Posterior vena cava (tissue), 2 donors: ENCODE measurements around the gene CBX6. TPM values are rescaled to one million over a fixed set of nuclear protein-coding genes. Genes with fewer than 3 reads are reported as not detected.

Experiments used
- DNase-seq: peaks from one replicate; pipeline ENCODE4 v3.0.0-alpha.2; 2020; ENCODE audit warnings: low spot score
- intact Hi-C, 2 donors: fragments of 100-400 bp; cut with DNase I; formaldehyde crosslinking; loops; one replicate each; pipeline versions ENCODE4 v1.14.1 to v1.14.2; 2022 to 2023
- total RNA-seq, 2 donors: library from RNA; stranded (reverse); fragmentation: NEBNext Ultra II Directional; extraction: Animal tissue kit (Norgen Biotek cat#: 25700); gene quantifications; one replicate each; pipeline ENCODE4 v1.2.1, GENCODE V29; 2021
- donor health status: DM: yes; HTN: yes; CAD: no.
- donor health status: DM: yes; HTN: yes; CAD: no.

The CBX6 gene
- total RNA-seq, 2 donors from 2014 or later: 98.0 to 105 TPM

GRCh38 chr22:38845004-38845740 is 26.8 kb downstream of the CBX6 start:
- intact Hi-C loops: loop anchor here in 1 of 2 donors (10.0 kb wide), 1 partner anchor 70 kb away; no protein-coding TSS in a partner anchor
- no peak for DNase-seq

GRCh38 chr22:38844315-38845003 is 27.6 kb downstream of the CBX6 start:
- intact Hi-C loops: loop anchor here (5.0 to 10.0 kb wide), 2 partner anchors 70 to 77 kb away; no protein-coding TSS in a partner anchor
- no peak for DNase-seq

GRCh38 chr22:38843657-38844314 is 28.2 kb downstream of the CBX6 start, which contains the start of gene NPTXR:
Gene NPTXR (minus strand): TSS chr22:38844028.
- no peak for DNase-seq
- intact Hi-C loops: loop anchor here (5.0 to 10.0 kb wide), 2 partner anchors 69 to 76 kb away; no protein-coding TSS in a partner anchor

DNA sequence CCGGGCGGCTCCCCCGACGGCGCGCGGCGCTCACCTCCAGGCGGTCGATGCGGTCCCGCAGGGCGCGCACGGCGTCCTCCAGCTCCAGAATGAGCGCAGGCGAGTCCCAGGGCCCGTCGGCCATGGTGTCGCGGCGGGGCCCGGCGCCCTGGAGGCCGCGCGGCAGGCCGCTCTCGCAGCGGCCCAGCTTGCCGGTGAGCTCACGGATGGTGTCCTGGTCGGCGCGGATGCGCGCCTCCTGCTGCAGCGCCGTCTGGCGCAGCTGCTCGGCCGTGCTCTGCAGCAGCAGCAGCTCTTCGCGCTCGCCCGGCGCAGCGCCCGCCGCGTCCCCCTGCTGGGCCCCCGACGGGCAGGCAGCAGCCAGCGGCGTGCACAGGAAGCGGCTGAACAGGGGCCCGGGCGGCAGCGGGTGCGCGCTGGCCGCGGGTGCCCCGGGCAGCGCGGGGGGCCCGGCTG is 28.8 kb downstream of the CBX6 start:
- intact Hi-C loops: loop anchor here (5.0 to 10.0 kb wide), 2 partner anchors 68 to 76 kb away; no protein-coding TSS in a partner anchor
- DNase-seq: no peak

- intact Hi-C loops: loop anchor here (5.0 to 10.0 kb wide), 2 partner anchors 68 to 75 kb away; no protein-coding TSS in a partner anchor
- no peak for DNase-seq
Observed at GRCh38 chr22:38842512-38843200, 29.4 kb downstream of the CBX6 start.

- no peak for DNase-seq
- intact Hi-C loops: loop anchor here (5.0 to 10.0 kb wide), 2 partner anchors 67 to 74 kb away; no protein-coding TSS in a partner anchor
Observed at GRCh38 chr22:38841635-38842034, 30.4 kb downstream of the CBX6 start.

DNA sequence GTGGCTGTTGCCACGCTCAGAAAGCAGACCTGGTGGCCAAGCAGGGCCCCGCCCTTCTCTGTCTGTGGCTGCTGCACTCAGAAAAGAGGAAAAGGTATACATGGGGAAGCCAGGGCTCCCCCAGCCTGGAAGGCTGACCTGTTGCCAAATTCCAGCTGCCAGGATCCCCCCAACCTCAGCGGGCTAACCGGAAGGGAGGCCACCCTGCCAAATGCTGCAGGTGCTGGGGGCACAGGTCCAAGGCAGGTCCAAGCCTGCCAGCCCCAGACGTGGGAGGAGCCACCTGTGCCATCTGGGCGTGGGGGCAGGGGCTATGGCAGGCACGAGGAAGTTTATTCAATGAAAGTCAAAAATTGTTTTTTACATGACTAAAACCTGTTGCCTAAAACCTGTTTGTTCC is 30.8 kb downstream of the CBX6 start:
- no peak for DNase-seq
- intact Hi-C loops: loop anchor here (5.0 to 10.0 kb wide), 2 partner anchors 66 to 74 kb away; no protein-coding TSS in a partner anchor

DNA sequence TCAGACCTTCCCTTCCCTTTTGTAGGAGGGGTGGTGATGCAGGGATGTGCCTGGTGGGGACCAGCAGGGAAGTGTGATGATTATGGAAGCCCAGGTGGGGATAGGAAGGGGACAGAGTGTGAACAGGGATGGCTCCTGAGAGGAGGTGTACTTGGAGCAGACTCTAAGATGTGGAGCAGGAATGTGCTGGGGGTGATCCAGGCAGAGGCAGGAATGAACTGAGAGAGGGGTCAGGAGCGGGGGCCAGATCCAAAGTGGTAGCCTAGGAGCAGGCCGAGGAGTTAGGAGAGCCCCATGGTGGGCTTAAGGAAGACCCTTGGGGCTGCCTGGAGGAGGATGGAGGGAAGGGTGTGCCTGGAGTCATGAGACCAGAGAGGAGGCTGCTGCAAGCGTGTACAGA is 31.9 kb downstream of the CBX6 start:
- intact Hi-C loops: loop anchor here (5.0 to 10.0 kb wide), 2 partner anchors 65 to 73 kb away; no protein-coding TSS in a partner anchor
- no peak for DNase-seq

- DNase-seq: no peak
- intact Hi-C loops: loop anchor here (5.0 to 10.0 kb wide), 2 partner anchors 65 to 72 kb away; no protein-coding TSS in a partner anchor
Observed at GRCh38 chr22:38839686-38840085, 32.3 kb downstream of the CBX6 start.

- DNase-seq: no peak
- intact Hi-C loops: no loop called here
Observed at GRCh38 chr22:38837414-38837928, 34.5 kb downstream of the CBX6 start.

GRCh38 chr22:38835888-38836301 is 36.1 kb downstream of the CBX6 start:
- no peak for DNase-seq
- intact Hi-C loops: no loop called here

- intact Hi-C loops: no loop called here
- no peak for DNase-seq
Observed at GRCh38 chr22:38834991-38835390, 37.0 kb downstream of the CBX6 start.

DNA sequence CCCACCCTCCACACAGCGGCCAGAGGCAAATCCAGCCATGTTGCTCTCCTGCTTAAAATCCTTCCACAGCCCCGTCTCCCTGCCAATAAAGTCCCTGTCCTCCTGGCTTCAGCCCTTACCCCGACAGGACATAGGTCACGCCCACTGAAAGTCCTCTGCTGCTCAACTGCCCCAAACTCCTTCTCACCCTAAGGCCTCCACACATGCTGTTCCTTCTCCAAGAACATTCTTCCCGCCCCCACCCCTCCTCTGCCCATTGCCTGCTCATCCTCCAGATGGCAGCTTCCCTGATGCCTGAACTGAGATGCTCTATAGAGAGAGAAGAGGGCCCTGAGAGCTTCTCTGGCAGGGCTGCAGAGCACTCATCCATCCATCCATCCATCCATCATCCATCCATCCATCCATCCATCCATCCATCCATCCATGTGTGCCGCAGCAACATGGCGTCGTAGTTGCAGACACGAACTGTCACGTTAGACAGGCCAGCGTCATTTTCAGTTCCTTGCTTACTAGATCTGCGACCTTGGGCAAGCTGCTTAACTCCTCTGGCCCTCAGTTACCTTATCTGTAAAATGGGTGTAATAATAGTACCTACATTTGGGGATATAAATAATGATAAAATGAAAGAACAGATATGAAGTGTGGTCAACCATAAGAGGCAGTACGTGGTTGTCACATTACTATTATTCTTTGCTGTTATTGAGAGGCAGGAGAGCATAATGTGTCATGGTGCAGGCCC is 37.6 kb downstream of the CBX6 start:
- intact Hi-C loops: no loop called here
- DNase-seq: no peak

DNA sequence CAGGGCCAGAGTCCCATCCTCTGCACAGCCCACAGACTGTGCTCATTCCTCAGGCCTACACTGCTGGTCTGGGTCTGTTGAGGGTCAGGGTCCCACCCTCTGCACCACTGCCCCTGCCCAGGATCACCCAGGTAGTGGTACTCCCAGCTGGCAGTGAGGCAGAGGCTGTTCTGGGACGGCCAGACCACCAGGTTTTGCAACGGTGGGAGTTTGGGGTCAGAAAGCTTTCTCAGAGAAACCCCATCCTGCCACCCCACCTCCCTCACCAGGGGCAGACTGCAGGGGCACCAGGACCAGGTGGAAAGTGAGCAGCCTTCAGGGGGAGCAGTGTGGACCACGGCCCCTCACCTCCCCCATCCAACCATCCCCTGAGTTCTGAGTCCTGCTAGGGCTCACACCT is 39.0 kb downstream of the CBX6 start:
- DNase-seq: peak; percentile 62
- intact Hi-C loops: no loop called here

GRCh38 chr22:38832005-38832978 is 39.7 kb downstream of the CBX6 start:
- intact Hi-C loops: no loop called here
- peak; percentile 68 for DNase-seq

DNA sequence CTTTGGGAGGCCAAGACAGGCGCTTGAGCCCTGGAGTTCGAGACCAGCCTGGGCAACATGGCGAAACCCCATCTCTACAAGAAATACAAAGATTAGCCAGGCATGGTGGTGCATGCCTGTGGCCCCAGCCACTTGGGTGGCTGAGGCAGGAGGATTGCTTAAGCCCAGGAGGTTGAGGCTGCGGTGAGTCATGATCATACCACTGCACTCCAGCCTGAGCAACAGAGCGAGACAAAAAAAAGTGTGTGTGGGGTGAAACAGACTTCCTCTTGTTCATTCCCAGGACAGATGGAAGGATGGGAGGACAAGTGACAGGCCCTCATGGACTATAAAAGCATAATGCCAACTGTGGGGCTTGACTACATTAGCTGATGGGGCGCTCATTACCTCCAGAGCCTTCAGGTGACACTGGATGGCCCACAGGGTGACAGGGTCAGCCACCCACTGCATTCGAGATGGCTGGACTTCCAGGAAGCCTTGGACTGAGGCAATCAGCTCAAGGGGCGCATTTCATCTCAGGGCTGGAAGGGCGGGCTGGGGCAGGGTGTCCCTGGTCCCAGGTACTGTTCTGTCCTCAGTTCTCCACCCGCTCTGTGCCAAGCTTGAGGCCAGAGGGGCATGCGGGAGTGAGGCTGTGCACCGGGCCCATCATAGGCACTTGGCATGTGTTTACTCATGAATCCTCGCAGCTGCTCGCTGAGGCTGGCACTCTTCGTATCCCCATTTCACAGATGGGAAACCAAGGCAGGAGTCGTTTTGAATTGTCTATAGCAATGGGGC is 40.7 kb downstream of the CBX6 start:
- intact Hi-C loops: no loop called here
- peak; percentile 64 for DNase-seq
